Body of pancreas (tissue), 4 donors: ENCODE data around the gene AMBRA1.

Source experiments
- CTCF ChIP-seq, 7 experiments: fragments of 450-650 bp in 4 of 7; fragments of 200-600 bp in 3 of 7; sonication (generic) in 3 of 7; IDR thresholded peaks; one replicate each; pipeline ENCODE4 v1.5.1; 2016 to 2019; ENCODE audit warnings: antibody characterized with exemption in 7 of 7
- POLR2A ChIP-seq, 3 donors: fragments of 450-650 bp; IDR thresholded peaks; one replicate each; pipeline ENCODE4 v1.6.1; 2016; ENCODE audit warnings: antibody characterized with exemption in 3 of 3, mild to moderate bottlenecking in 2 of 3

- TF ChIP-seq CTCF (IDR thresholded peaks at IDR 0.05) (no peak), POLR2A (IDR thresholded peaks at IDR 0.05) (no peak)
These were observed 58.1 kb downstream of the AMBRA1 start for GRCh38 chr11:46535688-46536087.
